SU-DHL-6 (cell line): Measurements from ENCODE around the gene CLCF1.

Experiments
- H2AFZ ChIP-seq: fragments of 200-600 bp; sonication (generic); 2 replicates; pipeline ENCODE4 v1.6.1; 2014; ENCODE audit warnings: low read depth, mild to moderate bottlenecking, moderate library complexity, mixed read lengths, antibody characterized with exemption, low read length; ENCODE audit not compliant: severe bottlenecking
- H3F3A ChIP-seq: fragments of 200-600 bp; shearing (Covaris generic); 2 replicates; pipeline ENCODE4 v1.6.0; 2016; ENCODE audit warnings: antibody characterized with exemption, mild to moderate bottlenecking; ENCODE audit not compliant: insufficient read depth
- H3K27ac ChIP-seq: fragments of 200-600 bp; sonication (generic); 2 replicates; pipeline ENCODE4 v1.5.1; 2016; ENCODE audit warnings: low read depth, mild to moderate bottlenecking, low read length, moderate library complexity, mixed read lengths
- H3K27me3 ChIP-seq: fragments of 200-600 bp; sonication (generic), shearing (Covaris generic); 2 replicates; pipeline ENCODE4 v1.6.0; 2014; ENCODE audit warnings: mild to moderate bottlenecking, low read length
- H3K36me3 ChIP-seq: fragments of 200-600 bp; sonication (generic); 2 replicates; pipeline ENCODE4 v1.6.1; 2014; ENCODE audit warnings: mild to moderate bottlenecking, low read length, mixed read lengths
- H3K4me2 ChIP-seq: fragments of 300-600, 200-600 bp; shearing (Covaris generic), sonication (generic); 2 replicates; pipeline ENCODE4 v1.6.0; 2014; ENCODE audit warnings: low read length, low read depth, mild to moderate bottlenecking; ENCODE audit not compliant: poor library complexity, severe bottlenecking
- H3K4me3 ChIP-seq: fragments of 200-600 bp; sonication (generic); 2 replicates; pipeline ENCODE4 v1.5.1; 2014; ENCODE audit warnings: antibody characterized with exemption, low read length, mild to moderate bottlenecking, mixed read lengths; ENCODE audit not compliant: insufficient read depth, poor library complexity, severe bottlenecking
- H3K79me2 ChIP-seq: fragments of 200-600 bp; sonication (generic); 2 replicates; pipeline ENCODE4 v1.6.1; 2014; ENCODE audit warnings: mild to moderate bottlenecking, low read length, moderate library complexity; ENCODE audit not compliant: insufficient read depth
- H3K9ac ChIP-seq: fragments of 200-600 bp; sonication (generic); 2 replicates; pipeline ENCODE4 v1.7.0; 2014; ENCODE audit warnings: mild to moderate bottlenecking, low read length
- H3K9me2 ChIP-seq: fragments of 200-600 bp; sonication (generic); replicated peaks from 2 replicates; pipeline ENCODE4 v1.6.1; 2014; ENCODE audit warnings: low read length; ENCODE audit not compliant: insufficient read depth
- H3K9me3 ChIP-seq: fragments of 200-600 bp; sonication (generic); 2 replicates; pipeline ENCODE4 v1.6.1; 2014; ENCODE audit warnings: low read length, mixed read lengths; ENCODE audit not compliant: insufficient read depth
- H4K20me1 ChIP-seq: fragments of 200-600 bp; sonication (generic); 2 replicates; pipeline ENCODE4 v1.6.1; 2014; ENCODE audit warnings: low read depth, mild to moderate bottlenecking, antibody characterized with exemption, low read length, moderate library complexity, mixed read lengths
- CTCF ChIP-seq: fragments of 200-600 bp; sonication (generic); IDR thresholded peaks from one replicate; pipeline ENCODE4 v1.5.1; 2017; ENCODE audit warnings: antibody characterized with exemption, mild to moderate bottlenecking, low read length, moderate library complexity; ENCODE audit not compliant: insufficient read depth, poor library complexity, severe bottlenecking
- EZH2phosphoT487 ChIP-seq: fragments of 200-600 bp; sonication (generic), shearing (Covaris generic); conservative IDR thresholded peaks from 2 replicates; pipeline ENCODE4 v1.6.1; 2018; ENCODE audit warnings: mild to moderate bottlenecking, antibody characterized with exemption, low read length, moderate library complexity, mixed read lengths

The CLCF1 gene

GRCh38 chr11:67391304-67392182 is 18.1 kb upstream of the CLCF1 start, which contains the start of gene RAD9A:
Gene RAD9A (plus strand): TSS chr11:67391986. CDS start chr11:67392045, 59 bp downstream.
- Histone ChIP-seq H3F3A (no peaks in the 10 kb centered on the region), H3K4me2 (peak within 1 kb of the TSS; percentile 84), H3K27me3 (no peaks in the 10 kb centered on the region), H3K9me3 (no peaks in the 10 kb centered on the region), H3K9ac (peak within 1 kb of the TSS; percentile 87), H2AFZ (peak within 1 kb of the TSS; percentile 83), H3K36me3 (no peaks in the 10 kb centered on the region), H3K4me3 (peak within 1 kb of the TSS; percentile 81), H3K79me2 (peaks cover 10% of the 10 kb centered on the region), H3K27ac (peak within 1 kb of the TSS; percentile 36), H3K9me2 (no peaks in the 10 kb centered on the region), H4K20me1 (no peaks in the 10 kb centered on the region)
- no peak for TF ChIP-seq CTCF
- no peak for TF ChIP-seq EZH2phosphoT487

- no peak for TF ChIP-seq CTCF
- TF ChIP-seq EZH2phosphoT487, result no peak
- Histone ChIP-seq H2AFZ (no peak overlapping the region), H3K27me3 (no peaks in the 10 kb centered on the region), H3K4me2 (peak overlapping the region; percentile 83), H3K9me3 (no peaks in the 10 kb centered on the region), H3K9ac (peak overlapping the region; percentile 87), H3K27ac (peak overlapping the region; percentile 23; the same call in 1 of the 2 replicates), H3F3A (no peaks in the 10 kb centered on the region), H3K9me2 (no peaks in the 10 kb centered on the region), H3K79me2 (peaks cover 10% of the 10 kb centered on the region), H3K4me3 (peak overlapping the region; percentile 81), H3K36me3 (no peaks in the 10 kb centered on the region), H4K20me1 (no peaks in the 10 kb centered on the region)
These were observed 17.5 kb upstream of the CLCF1 start for GRCh38 chr11:67390947-67391303.

GRCh38 chr11:67389477-67389876 is 16.1 kb upstream of the CLCF1 start:
- Histone ChIP-seq H3K79me2 (peaks cover 10% of the 10 kb centered on the region), H3K9me2 (no peaks in the 10 kb centered on the region), H3K9me3 (no peaks in the 10 kb centered on the region), H3K27ac (no peak overlapping the region), H3K27me3 (no peaks in the 10 kb centered on the region), H2AFZ (no peak overlapping the region), H4K20me1 (no peaks in the 10 kb centered on the region), H3K4me3 (no peak overlapping the region), H3K4me2 (no peak overlapping the region), H3K36me3 (no peaks in the 10 kb centered on the region), H3K9ac (no peak overlapping the region), H3F3A (no peaks in the 10 kb centered on the region)
- TF ChIP-seq CTCF, result peak; percentile 48
- no peak for TF ChIP-seq EZH2phosphoT487
